SU-DHL-6 (cell line): ENCODE results near the gene PDZD2.
"Not testable (repeated sequence)": the region's sequence is repeated elsewhere in the genome, so short reads cannot be mapped to it uniquely, and the experiment has no call there.

ENCODE experiments used
- CTCF ChIP-seq: fragments of 200-600 bp; sonication (generic); IDR thresholded peaks from one replicate; pipeline ENCODE4 v1.5.1; 2017; ENCODE audit warnings: antibody characterized with exemption, mild to moderate bottlenecking, low read length, moderate library complexity; ENCODE audit not compliant: insufficient read depth, poor library complexity, severe bottlenecking
- EZH2phosphoT487 ChIP-seq: fragments of 200-600 bp; sonication (generic), shearing (Covaris generic); conservative IDR thresholded peaks from 2 replicates; pipeline ENCODE4 v1.6.1; 2018; ENCODE audit warnings: mild to moderate bottlenecking, antibody characterized with exemption, low read length, moderate library complexity, mixed read lengths

DNA sequence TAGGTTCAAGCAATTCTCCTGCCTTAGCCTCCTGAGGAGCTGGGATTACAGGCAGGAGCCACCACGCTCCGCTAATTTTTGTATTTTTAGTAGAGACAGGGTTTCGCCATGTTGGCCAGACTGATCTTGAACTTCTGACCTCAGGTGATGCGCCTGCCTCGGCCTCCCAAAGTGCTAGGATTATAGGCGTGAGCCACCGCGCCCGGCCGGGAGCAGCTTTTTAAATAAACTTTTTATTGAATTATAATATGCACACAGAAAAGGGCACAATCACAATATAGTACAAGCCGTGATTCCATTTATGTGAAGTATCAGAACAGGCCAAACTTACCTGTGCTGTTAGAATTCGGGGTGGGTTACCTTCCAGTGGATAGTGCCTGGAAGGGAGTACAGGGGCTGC, 93.9 kb downstream of the PDZD2 start:
- TF ChIP-seq CTCF, EZH2phosphoT487: not testable (repeated sequence)
